CD8-positive, alpha-beta memory T cell (primary cell): Measurements from ENCODE around the gene LMAN2. TPM values are rescaled to one million over a fixed set of nuclear protein-coding genes. Genes with fewer than 3 reads are reported as not detected.

ENCODE experiments used
- CTCF ChIA-PET: fragments of 350-600 bp; sonication (Branson Sonifier 250); formaldehyde crosslinking; loops from one replicate; lab custom pipeline; 2021; ENCODE audit warnings: antibody characterized with exemption; lab: Charles Lee
- POLR2A ChIA-PET: fragments of 350-600 bp; sonication (Branson Sonifier 250); formaldehyde crosslinking; loops from one replicate; lab custom pipeline; 2021; ENCODE audit warnings: antibody characterized with exemption; lab: Charles Lee
- DNase-seq, 5 donors: peaks; one replicate each; pipeline versions ENCODE4 v3.0.0 to v3.0.0-alpha.2; 2020 to 2022; ENCODE audit warnings: mixed read lengths in 1 of 5
- H3K27ac ChIP-seq: one replicate; pipeline ENCODE4 v1.7.0; 2013; ENCODE audit warnings: low read depth, mild to moderate bottlenecking, low read length, moderate library complexity
- H3K27me3 ChIP-seq: 2 replicates; pipeline ENCODE4 v1.7.0; 2013; ENCODE audit warnings: low read length, mild to moderate bottlenecking; ENCODE audit not compliant: insufficient read depth, poor library complexity, severe bottlenecking
- H3K36me3 ChIP-seq: 2 replicates; pipeline ENCODE4 v1.7.0; 2013; ENCODE audit warnings: mild to moderate bottlenecking, low read length, moderate library complexity; ENCODE audit not compliant: insufficient read depth
- H3K4me1 ChIP-seq: 2 replicates; pipeline ENCODE4 v1.7.0; 2013; ENCODE audit warnings: mild to moderate bottlenecking, low read length, moderate library complexity; ENCODE audit not compliant: insufficient read depth
- H3K4me3 ChIP-seq: 2 replicates; pipeline ENCODE4 v1.7.0; 2013; ENCODE audit warnings: mild to moderate bottlenecking, low read length
- H3K9me3 ChIP-seq: 2 replicates; pipeline ENCODE4 v1.7.0; 2013; ENCODE audit warnings: mild to moderate bottlenecking, low read length
- H3K27ac Mint-ChIP-seq, 8 donors: one replicate each; pipeline ENCODE4 v1.8.0; 2020 to 2021; ENCODE audit warnings: mixed read lengths in 8 of 8, mild to moderate bottlenecking in 6 of 8, inconsistent platforms in 3 of 8, moderate library complexity in 3 of 8
- H3K27me3 Mint-ChIP-seq, 2 donors: one replicate each; pipeline ENCODE4 v1.8.0; 2020 to 2021; ENCODE audit warnings: mixed read lengths in 2 of 2, mild to moderate bottlenecking in 1 of 2, moderate library complexity in 1 of 2
- H3K36me3 Mint-ChIP-seq, 3 donors: one replicate each; pipeline ENCODE4 v1.8.0; 2020 to 2021; ENCODE audit warnings: mixed read lengths in 3 of 3, inconsistent platforms in 1 of 3, mild to moderate bottlenecking in 1 of 3
- H3K4me1 Mint-ChIP-seq, 3 donors: one replicate each; pipeline ENCODE4 v1.8.0; 2020 to 2021; ENCODE audit warnings: mixed read lengths in 3 of 3, inconsistent platforms in 1 of 3, mild to moderate bottlenecking in 1 of 3
- H3K4me3 Mint-ChIP-seq, 7 donors: one replicate each; pipeline ENCODE4 v1.8.0; 2020 to 2021; ENCODE audit warnings: mixed read lengths in 7 of 7, mild to moderate bottlenecking in 6 of 7, moderate library complexity in 4 of 7, inconsistent platforms in 2 of 7
- H3K9me3 Mint-ChIP-seq, 5 donors: one replicate each; pipeline ENCODE4 v1.8.0; 2020 to 2022; ENCODE audit warnings: mixed read lengths in 5 of 5, mild to moderate bottlenecking in 3 of 5, moderate library complexity in 2 of 5, inconsistent platforms in 1 of 5
- polyA plus RNA-seq: library from polyadenylated mRNA; unstranded; fragments of 300-500 nt; fragmentation: Illumina TruSeq; gene quantifications from one replicate; pipeline ENCODE4 v1.2.3, GENCODE V29; 2021
- total RNA-seq, 2 experiments: library from RNA; stranded (reverse); gene quantifications; one replicate each; pipeline ENCODE4 v1.2.3, GENCODE V29; 2021

Gene LMAN2
- total and polyA plus RNA-seq, 3 experiments from 2014 or later: 112 to 276 (median 126) TPM

DNA sequence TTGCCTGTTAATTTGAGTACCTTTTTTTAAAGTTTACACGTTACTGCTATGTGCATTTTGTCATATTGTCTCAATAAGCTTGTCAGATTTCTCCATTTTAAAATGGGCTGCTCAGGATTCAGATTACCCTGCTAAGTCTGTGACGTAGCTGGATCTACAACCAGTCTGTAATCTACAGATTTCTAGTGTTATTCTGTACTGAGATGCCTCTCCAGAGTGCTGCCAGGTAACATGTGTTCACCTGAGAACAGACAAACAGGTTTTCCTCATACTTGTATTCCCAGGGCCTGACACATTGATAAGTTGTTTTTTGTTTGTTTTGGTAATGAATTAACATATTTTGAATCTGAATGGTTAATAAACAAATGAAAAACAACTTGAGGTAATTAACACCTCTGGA, 63.3 kb downstream of the LMAN2 start:
- H3K9me3 ChIP-seq: no peaks in the 10 kb centered on the region
- Mint-ChIP-seq H3K9me3 (no peaks in the 10 kb centered on the region), H3K27me3 (no peaks in the 10 kb centered on the region), H3K27ac (peak overlapping the region in 1 of 8 donors; percentile 26), H3K4me1 (peaks cover 0 to 5% (median 0%) of the 10 kb centered on the region in 3 donors), H3K4me3 (no peak overlapping the region), H3K36me3 (peaks cover 3 to 84% (median 20%) of the 10 kb centered on the region in 3 donors)
- H3K4me3 ChIP-seq: no peak overlapping the region
- POLR2A ChIA-PET: no interaction called here
- no peaks in the 10 kb centered on the region for H3K4me1 ChIP-seq
- no peak overlapping the region for H3K27ac ChIP-seq
- no peaks in the 10 kb centered on the region for H3K27me3 ChIP-seq
- CTCF ChIA-PET: no interaction called here
- peaks cover 57% of the 10 kb centered on the region for H3K36me3 ChIP-seq
- no peak for DNase-seq

Other genes with a start within 250 kb of the LMAN2 start
- gene NSD1, start 217.9 kb downstream of the LMAN2 start, total RNA-seq: 10 to 100 TPM; 86.7 to 93.1 TPM
- 48.7 TPM for gene NSD1, start 217.9 kb downstream of the LMAN2 start, polyA plus RNA-seq
- 10 to 100 TPM; 26.1 to 28.3 TPM for gene RAB24, start 47.9 kb downstream of the LMAN2 start, total RNA-seq
- gene RAB24, start 47.9 kb downstream of the LMAN2 start, polyA plus RNA-seq: 22.9 TPM
- 100 to 1,000 TPM; 342 to 344 TPM for gene PRELID1, start 47.9 kb downstream of the LMAN2 start, total RNA-seq
- gene PRELID1, start 47.9 kb downstream of the LMAN2 start, polyA plus RNA-seq: 235 TPM
- 10 to 100 TPM; 10.2 to 13.4 TPM for gene MXD3, start 39.8 kb downstream of the LMAN2 start, total RNA-seq
- 0.79 TPM for gene MXD3, start 39.8 kb downstream of the LMAN2 start, polyA plus RNA-seq
- 10 to 100 TPM; 60.5 to 61.9 TPM for gene RGS14, start 6.3 kb upstream of the LMAN2 start, total RNA-seq
- 83.5 TPM for gene RGS14, start 6.3 kb upstream of the LMAN2 start, polyA plus RNA-seq
- gene SLC34A1, start 32.8 kb upstream of the LMAN2 start, total RNA-seq: under 1 TPM in 1 of 2 experiments, not detected in 1; 0.09 TPM
- gene SLC34A1, start 32.8 kb upstream of the LMAN2 start, polyA plus RNA-seq: 0.17 TPM
- not detected for gene PFN3, start 49.0 kb upstream of the LMAN2 start, total RNA-seq
- not detected for gene PFN3, start 49.0 kb upstream of the LMAN2 start, polyA plus RNA-seq
- 10 to 100 TPM in 1 of 2 experiments, 1 to 10 TPM in 1; 9.2 to 10.3 TPM for gene F12, start 57.9 kb upstream of the LMAN2 start, total RNA-seq
- 1.9 TPM for gene F12, start 57.9 kb upstream of the LMAN2 start, polyA plus RNA-seq
- gene GRK6, start 75.0 kb upstream of the LMAN2 start, total RNA-seq: 100 to 1,000 TPM; 180 to 185 TPM
- 201 TPM for gene GRK6, start 75.0 kb upstream of the LMAN2 start, polyA plus RNA-seq
- gene PRR7, start 95.1 kb upstream of the LMAN2 start, total RNA-seq: 10 to 100 TPM; 14.7 to 15.3 TPM
- gene PRR7, start 95.1 kb upstream of the LMAN2 start, polyA plus RNA-seq: 22.1 TPM
- 10 to 100 TPM; 47.9 to 50.5 TPM for gene DBN1, start 122.0 kb upstream of the LMAN2 start, total RNA-seq
- gene DBN1, start 122.0 kb upstream of the LMAN2 start, polyA plus RNA-seq: 28.1 TPM
- gene PDLIM7, start 145.9 kb upstream of the LMAN2 start, total RNA-seq: 10 to 100 TPM; 28.4 to 30.4 TPM
- 6.0 TPM for gene PDLIM7, start 145.9 kb upstream of the LMAN2 start, polyA plus RNA-seq
- gene DOK3, start 158.2 kb upstream of the LMAN2 start, total RNA-seq: 1 to 10 TPM; 4.2 to 5.1 TPM
- gene DOK3, start 158.2 kb upstream of the LMAN2 start, polyA plus RNA-seq: 0.08 TPM
- 100 to 1,000 TPM; 160 to 164 TPM for gene DDX41, start 165.3 kb upstream of the LMAN2 start, total RNA-seq
- gene DDX41, start 165.3 kb upstream of the LMAN2 start, polyA plus RNA-seq: 61.7 TPM
- 10 to 100 TPM; 72.9 to 76.6 TPM for gene FAM193B, start 202.9 kb upstream of the LMAN2 start, total RNA-seq
- 8.5 TPM for gene FAM193B, start 202.9 kb upstream of the LMAN2 start, polyA plus RNA-seq
- 100 to 1,000 TPM; 138 to 142 TPM for gene TMED9, start 240.5 kb upstream of the LMAN2 start, total RNA-seq
- gene TMED9, start 240.5 kb upstream of the LMAN2 start, polyA plus RNA-seq: 140 TPM
- 10 to 100 TPM; 20.2 to 24.4 TPM for gene B4GALT7, start 248.5 kb upstream of the LMAN2 start, total RNA-seq
- gene B4GALT7, start 248.5 kb upstream of the LMAN2 start, polyA plus RNA-seq: 17.7 TPM